Loucy (cell line): Measurements from ENCODE around the gene MPZL1.

Experiments
- EZH2phosphoT487 ChIP-seq: fragments of 200-600 bp; IDR thresholded peaks from 2 replicates; pipeline ENCODE4 v1.6.1; 2018; ENCODE audit warnings: antibody characterized with exemption, mild to moderate bottlenecking, moderate library complexity, borderline replicate concordance
- TF ChIP-seq, protein P1 (sequence below): fragments of 200-600 bp; sonication (generic); conservative IDR thresholded peaks from 2 replicates; pipeline ENCODE4 v1.5.1; 2014; ENCODE audit warnings: mild to moderate bottlenecking, antibody characterized with exemption, low read length

GRCh38 chr1:167676205-167676915, 45.4 kb upstream of the MPZL1 start:
- TF ChIP-seq, protein P1, sequence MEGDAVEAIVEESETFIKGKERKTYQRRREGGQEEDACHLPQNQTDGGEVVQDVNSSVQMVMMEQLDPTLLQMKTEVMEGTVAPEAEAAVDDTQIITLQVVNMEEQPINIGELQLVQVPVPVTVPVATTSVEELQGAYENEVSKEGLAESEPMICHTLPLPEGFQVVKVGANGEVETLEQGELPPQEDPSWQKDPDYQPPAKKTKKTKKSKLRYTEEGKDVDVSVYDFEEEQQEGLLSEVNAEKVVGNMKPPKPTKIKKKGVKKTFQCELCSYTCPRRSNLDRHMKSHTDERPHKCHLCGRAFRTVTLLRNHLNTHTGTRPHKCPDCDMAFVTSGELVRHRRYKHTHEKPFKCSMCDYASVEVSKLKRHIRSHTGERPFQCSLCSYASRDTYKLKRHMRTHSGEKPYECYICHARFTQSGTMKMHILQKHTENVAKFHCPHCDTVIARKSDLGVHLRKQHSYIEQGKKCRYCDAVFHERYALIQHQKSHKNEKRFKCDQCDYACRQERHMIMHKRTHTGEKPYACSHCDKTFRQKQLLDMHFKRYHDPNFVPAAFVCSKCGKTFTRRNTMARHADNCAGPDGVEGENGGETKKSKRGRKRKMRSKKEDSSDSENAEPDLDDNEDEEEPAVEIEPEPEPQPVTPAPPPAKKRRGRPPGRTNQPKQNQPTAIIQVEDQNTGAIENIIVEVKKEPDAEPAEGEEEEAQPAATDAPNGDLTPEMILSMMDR: peak; percentile 23; the same call in 1 of the 2 replicates
- no peak for TF ChIP-seq EZH2phosphoT487
